GM18868 (cell line): ENCODE results near the gene SH3RF2.
"Not testable (repeated sequence)": the region's sequence is repeated elsewhere in the genome, so short reads cannot be mapped to it uniquely, and the experiment has no call there.

ENCODE experiments used
- ATAC-seq: cut with Tn5 transposase; IDR thresholded peaks from one replicate; pipeline ENCODE4 v1.9.1; 2021; ENCODE audit warnings: mild to moderate bottlenecking, moderate library complexity; ENCODE audit not compliant: unreplicated experiment

SH3RF2 gene

DNA sequence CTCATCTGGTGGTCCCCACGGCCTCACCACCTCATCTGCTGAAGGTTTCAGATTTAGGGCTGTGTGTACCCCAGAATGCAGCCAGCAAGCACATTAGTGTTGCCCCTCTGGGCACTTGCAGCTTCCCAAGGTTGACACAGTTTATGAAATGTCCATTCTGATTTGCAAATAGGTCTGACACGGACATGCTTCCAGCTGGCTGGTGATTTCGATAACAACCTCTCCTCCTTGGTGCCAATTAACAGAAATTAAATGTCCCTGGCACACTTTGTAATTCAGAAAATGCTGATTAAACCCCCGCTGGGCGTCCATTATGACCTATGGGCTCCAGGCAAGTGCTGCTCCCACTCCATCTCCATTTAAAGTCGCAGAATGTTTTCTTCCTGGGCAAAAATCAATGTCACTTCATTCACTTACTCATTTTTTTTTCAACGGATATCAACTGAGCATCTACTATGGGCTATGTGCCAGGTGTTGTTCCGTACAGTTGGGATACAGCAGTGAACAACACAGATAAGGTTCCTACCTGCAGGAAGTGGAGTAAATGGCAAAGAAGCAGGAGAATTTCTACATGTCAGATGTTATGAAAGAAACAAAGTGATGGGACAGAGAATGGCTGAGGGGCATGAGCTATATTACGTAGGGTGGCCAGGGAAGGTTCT, 137.0 kb downstream of the SH3RF2 start:
- no peak for ATAC-seq

GRCh38 chr5:146076028-146076427, 139.7 kb downstream of the SH3RF2 start:
- no peak for ATAC-seq

DNA sequence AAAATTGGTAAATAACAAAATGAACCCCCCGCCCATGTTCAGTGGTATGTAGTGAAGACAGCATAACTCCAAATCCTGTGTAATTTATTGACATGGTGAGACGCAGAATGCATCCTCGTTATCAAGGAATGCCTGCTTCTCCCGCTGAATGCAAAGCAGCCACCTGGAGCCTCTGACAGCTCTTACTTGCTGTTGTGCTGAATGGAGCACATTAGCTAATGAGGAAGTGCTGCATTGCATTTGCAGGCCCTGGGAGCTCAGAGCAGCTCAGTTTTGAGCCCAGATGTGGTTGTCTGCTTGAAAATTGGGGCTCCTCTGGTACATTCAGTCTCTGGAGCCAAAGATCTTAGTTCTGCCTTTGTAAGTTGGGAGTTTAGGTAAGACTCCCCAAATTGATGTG, 140.1 kb downstream of the SH3RF2 start:
- no peak for ATAC-seq

DNA sequence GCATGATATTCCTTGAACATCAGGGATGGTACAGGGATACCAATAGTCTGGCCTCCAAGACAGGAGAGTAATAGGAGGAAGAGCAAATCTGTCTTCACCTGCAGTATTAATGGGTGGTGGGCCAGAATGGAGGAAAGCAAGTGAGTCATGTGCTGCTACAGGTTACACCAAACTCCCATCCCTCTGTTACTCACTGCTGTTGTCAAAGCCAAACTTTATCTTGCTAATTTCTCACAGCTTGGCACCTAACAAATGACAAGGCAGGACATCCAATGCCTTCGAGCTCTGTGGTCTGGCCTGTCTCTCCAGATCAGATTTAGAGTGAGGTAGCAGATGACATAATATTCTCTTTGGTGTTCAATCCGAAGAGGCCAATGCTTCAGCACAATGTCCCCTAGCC, 142.2 kb downstream of the SH3RF2 start:
- ATAC-seq: no peak

DNA sequence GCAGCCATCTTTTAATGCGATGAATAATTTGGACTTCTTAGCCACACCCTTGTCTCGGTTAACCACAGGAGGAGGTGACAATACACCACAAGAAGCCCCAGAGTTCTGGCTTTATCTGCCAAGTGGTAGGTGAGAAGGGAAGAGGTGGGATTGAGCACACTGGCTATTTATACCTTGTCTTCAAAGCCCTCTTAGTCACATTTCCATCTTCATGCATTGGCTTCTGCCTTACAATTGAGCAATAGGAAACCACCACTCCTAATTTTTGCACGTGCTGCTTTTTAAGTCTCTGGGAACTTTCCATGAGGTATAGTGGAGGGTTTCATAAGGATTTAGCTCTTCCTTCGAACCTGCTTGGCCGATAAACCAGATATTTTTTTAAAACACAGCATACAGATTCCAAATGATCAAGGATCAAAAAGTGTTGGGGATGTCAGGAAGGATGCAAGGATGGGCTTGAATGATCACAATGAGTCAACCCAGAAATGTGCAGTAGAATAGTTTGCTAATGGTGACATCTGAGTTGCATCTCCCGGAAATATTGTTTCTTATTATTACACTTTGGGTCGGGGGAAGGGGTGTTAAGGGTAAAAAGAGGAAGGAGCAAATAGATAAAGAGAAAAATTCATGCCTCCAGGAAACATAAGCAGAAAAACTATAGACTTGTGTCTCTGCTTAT, 143.5 kb downstream of the SH3RF2 start:
- ATAC-seq: peak; percentile 35

- no peak for ATAC-seq
These were observed 145.2 kb downstream of the SH3RF2 start for GRCh38 chr5:146081556-146081955.

GRCh38 chr5:146082798-146083197, 146.4 kb downstream of the SH3RF2 start:
- peak; percentile 74 for ATAC-seq

DNA sequence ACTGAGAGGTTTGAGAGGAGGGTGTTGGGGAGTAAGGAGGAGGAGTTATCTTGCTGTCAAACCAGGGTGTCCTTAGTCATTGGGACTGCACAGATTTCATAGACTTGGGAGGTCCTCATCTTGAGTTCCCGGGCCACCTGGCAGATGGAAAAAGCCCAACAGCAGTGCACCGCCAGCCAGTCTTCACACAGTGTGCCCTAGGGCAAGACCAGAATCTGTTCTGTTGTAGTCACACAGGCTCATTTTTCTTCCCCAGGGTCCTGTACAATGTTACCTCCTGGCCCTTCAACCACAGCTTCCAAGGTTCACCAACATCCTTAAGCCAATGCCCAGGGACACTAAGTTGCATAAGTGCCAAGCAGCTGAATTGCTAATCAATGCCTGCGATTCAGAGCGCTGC, 148.0 kb downstream of the SH3RF2 start:
- no peak for ATAC-seq

GRCh38 chr5:146088098-146088497, 151.7 kb downstream of the SH3RF2 start:
- no peak for ATAC-seq

DNA sequence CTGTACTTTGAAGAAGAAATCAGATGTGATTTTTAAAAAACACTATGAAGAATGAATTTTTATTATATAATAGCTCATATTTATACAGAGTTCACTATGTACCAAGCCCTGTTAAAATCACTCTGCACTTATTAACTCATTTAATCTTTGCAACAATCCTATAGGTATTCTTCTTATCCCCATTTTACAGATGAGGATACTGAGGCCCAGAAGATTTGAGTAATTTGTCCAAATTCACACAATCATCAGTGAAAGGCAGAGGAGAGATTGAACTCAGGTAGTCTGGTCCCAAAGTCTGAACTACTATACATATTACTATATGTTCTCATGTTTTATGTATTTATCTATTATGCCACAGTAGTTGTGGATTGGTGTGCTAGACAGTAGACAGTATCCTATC, 152.9 kb downstream of the SH3RF2 start:
- ATAC-seq: no peak

- no peak for ATAC-seq
These were observed 155.5 kb downstream of the SH3RF2 start for GRCh38 chr5:146091881-146092280.

DNA sequence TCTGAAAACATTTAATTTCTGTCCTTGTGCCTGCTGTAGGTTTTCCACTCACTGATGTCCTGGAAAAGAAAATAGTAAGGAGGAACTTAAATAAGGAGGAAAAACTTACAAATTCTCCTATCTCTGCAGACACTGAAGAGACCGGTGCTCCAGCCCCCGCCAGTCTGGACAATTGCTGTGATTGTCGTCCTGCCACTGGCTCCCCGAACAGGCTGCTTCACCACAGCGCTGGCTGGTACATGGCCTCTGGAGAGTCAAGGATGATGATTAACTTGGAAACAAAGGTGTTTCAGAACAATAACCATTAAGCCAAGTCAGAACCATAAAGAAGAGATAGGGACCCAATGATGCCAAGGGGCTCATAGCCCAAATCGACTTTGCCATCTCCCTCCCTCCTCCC, 161.7 kb downstream of the SH3RF2 start:
- no peak for ATAC-seq

DNA sequence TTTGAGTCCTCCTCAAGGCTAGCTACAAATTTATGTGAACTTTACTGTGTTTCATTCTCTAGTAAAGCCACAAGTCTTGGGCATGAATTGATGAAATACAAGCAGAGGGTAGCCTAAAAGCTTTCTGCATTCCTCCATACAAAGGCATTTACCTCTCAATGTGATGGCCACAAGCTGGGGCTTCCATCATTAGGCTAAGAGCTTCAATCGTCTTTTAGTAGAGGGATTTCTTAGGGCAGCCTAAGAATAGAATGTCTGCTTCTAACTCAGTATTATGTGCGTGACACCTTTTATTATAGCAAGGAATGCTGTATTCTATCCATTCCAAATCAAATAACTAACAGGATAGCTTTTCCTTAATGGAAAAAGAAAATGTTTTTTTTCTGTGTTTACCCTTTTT, 165.3 kb downstream of the SH3RF2 start:
- ATAC-seq: no peak

DNA sequence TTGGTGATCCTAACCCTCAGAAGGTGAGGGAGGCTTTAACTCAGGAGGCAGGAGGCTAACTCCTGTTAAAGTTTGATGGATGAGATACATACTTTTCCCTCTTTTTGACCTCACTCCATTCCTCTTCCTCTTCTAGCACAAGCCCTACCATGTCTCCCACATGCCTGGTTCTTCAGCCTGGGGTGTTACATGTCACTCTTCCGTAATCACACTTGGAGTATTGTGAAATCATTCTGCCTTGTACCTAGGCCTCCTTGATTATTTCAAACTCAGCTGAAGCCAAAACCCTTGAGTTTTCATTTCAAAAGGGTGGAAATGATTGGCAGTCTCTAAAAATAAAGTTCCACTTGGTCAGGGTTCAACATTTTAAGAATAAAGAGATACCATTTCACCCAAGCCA, 167.2 kb downstream of the SH3RF2 start:
- no peak for ATAC-seq

- ATAC-seq: no peak
These were observed 169.1 kb downstream of the SH3RF2 start, which contains the start of gene PLAC8L1 for GRCh38 chr5:146105477-146105876. TSS of gene PLAC8L1 (minus strand) at chr5:146105577. CDS start at chr5:146104311, 1,266 bp downstream.

- no peak for ATAC-seq
These were observed 171.5 kb downstream of the SH3RF2 start for GRCh38 chr5:146107901-146108300.

GRCh38 chr5:146108870-146109269, 172.5 kb downstream of the SH3RF2 start:
- ATAC-seq: not testable (repeated sequence)

GRCh38 chr5:146109379-146109778, 173.0 kb downstream of the SH3RF2 start:
- no peak for ATAC-seq

GRCh38 chr5:146111409-146111808, 175.0 kb downstream of the SH3RF2 start:
- ATAC-seq: no peak

DNA sequence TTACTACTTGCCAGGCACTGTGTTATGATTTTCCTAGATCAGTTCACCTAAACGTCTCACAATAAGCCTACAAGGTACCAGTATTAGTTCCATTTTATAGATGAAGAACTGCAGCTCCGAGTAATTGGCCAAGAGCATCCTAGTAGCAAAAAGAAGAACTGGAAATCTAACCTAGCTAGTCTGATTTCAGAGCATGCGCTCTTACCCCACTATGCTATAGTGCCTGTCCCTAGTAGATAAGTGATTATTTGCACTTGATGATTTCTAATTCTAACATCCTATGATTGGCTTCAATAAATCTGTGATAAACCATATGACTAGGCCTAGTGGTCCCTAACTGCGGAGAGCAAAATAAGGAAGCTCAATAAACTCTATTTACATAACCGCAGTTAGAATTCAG, 176.1 kb downstream of the SH3RF2 start:
- ATAC-seq: no peak
